ENCODE measurements around the gene CHI3L2. TPM values are rescaled to one million over a fixed set of nuclear protein-coding genes. Genes with fewer than 3 reads are reported as not detected.

CHI3L2 gene
- polyA plus RNA-seq, 1 donor from 2014 or later, result not detected

- Histone ChIP-seq H4K20me1 (ENCODE audit: insufficient read depth) (no peaks in the 10 kb centered on the region), H3K4me2 (ENCODE audit: low read length) (no peak overlapping the region), H3K9ac (ENCODE audit: low read length) (no peak overlapping the region), H3K9me3 (ENCODE audit: low read length) (no peaks in the 10 kb centered on the region), H2AFZ (ENCODE audit: low read depth, low read length) (no peak overlapping the region), H3K4me3 (ENCODE audit: low read length) (no peak overlapping the region), H3K27me3 (ENCODE audit: insufficient read depth, low read depth, low read length) (no peaks in the 10 kb centered on the region), H3F3A (ENCODE audit: insufficient read depth, low read length, poor library complexity, severe bottlenecking) (no peaks in the 10 kb centered on the region), H3K36me3 (ENCODE audit: insufficient read depth, low read length) (no peaks in the 10 kb centered on the region), H3K9me2 (ENCODE audit: insufficient read depth, low read length) (no peaks in the 10 kb centered on the region), H3K79me2 (replicated peaks; ENCODE audit: insufficient read depth, low read length) (no peaks in the 10 kb centered on the region), H3K27ac (ENCODE audit: low read length) (no peak overlapping the region)
- TF ChIP-seq MXI1 (conservative IDR thresholded peaks at IDR 0.05; ENCODE audit: poor library complexity, severe bottlenecking) (no peak), RAD21 (conservative IDR thresholded peaks at IDR 0.05) (no peak), SMC3 (conservative IDR thresholded peaks at IDR 0.05; ENCODE audit: poor library complexity) (no peak), CTCF (IDR thresholded peaks at IDR 0.05; ENCODE audit: poor library complexity, severe bottlenecking) (no peak), POLR2AphosphoS5 (IDR thresholded peaks at IDR 0.05) (no peak), EZH2 (IDR thresholded peaks at IDR 0.05; ENCODE audit: borderline replicate concordance, insufficient read depth, low read length, poor library complexity, severe bottlenecking) (no peak)
Observed at GRCh38 chr1:111234866-111235265, 7.4 kb downstream of the CHI3L2 start.

- no peaks in the 10 kb centered on the region for H3K79me2 ChIP-seq (replicated peaks; ENCODE audit: insufficient read depth, low read length)
- H3K9me2 ChIP-seq (ENCODE audit: insufficient read depth, low read length), result no peaks in the 10 kb centered on the region
- H2AFZ ChIP-seq (ENCODE audit: low read depth, low read length), result no peak overlapping the region
- H3K9me3 ChIP-seq (ENCODE audit: low read length), result no peaks in the 10 kb centered on the region
- H3K27me3 ChIP-seq (ENCODE audit: insufficient read depth, low read depth, low read length), result no peaks in the 10 kb centered on the region
- H3K27ac ChIP-seq (ENCODE audit: low read length), result no peak overlapping the region
- H3F3A ChIP-seq (ENCODE audit: insufficient read depth, low read length, poor library complexity, severe bottlenecking), result no peaks in the 10 kb centered on the region
- no peaks in the 10 kb centered on the region for H4K20me1 ChIP-seq (ENCODE audit: insufficient read depth)
- TF ChIP-seq EZH2 (IDR thresholded peaks at IDR 0.05; ENCODE audit: borderline replicate concordance, insufficient read depth, low read length, poor library complexity, severe bottlenecking) (no peak), MXI1 (conservative IDR thresholded peaks at IDR 0.05; ENCODE audit: poor library complexity, severe bottlenecking) (no peak), POLR2AphosphoS5 (IDR thresholded peaks at IDR 0.05) (no peak), CTCF (IDR thresholded peaks at IDR 0.05; ENCODE audit: poor library complexity, severe bottlenecking) (no peak), EP300 (conservative IDR thresholded peaks at IDR 0.05; ENCODE audit: poor library complexity, severe bottlenecking) (no peak), TAF1 (IDR thresholded peaks at IDR 0.05; ENCODE audit: low read depth) (no peak), RAD21 (conservative IDR thresholded peaks at IDR 0.05) (no peak), SMC3 (conservative IDR thresholded peaks at IDR 0.05; ENCODE audit: poor library complexity) (no peak), REST (IDR thresholded peaks at IDR 0.05; ENCODE audit: borderline replicate concordance) (no peak)
- no peaks in the 10 kb centered on the region for H3K36me3 ChIP-seq (ENCODE audit: insufficient read depth, low read length)
- H3K4me3 ChIP-seq (ENCODE audit: low read length), result no peak overlapping the region
- H3K9ac ChIP-seq (ENCODE audit: low read length), result no peak overlapping the region
- no peak overlapping the region for H3K4me2 ChIP-seq (ENCODE audit: low read length)
Observed at GRCh38 chr1:111236379-111236778, 8.9 kb downstream of the CHI3L2 start.
